H1 (cell line): ENCODE data around the gene SAFB. TPM values are rescaled to one million over a fixed set of nuclear protein-coding genes. Genes with fewer than 3 reads are reported as not detected.

ENCODE experiments used
- CTCF ChIA-PET: fragments of 300-600 bp; sonication (Branson Sonifier 250); formaldehyde crosslinking; loops from one replicate; lab custom pipeline; 2021; ENCODE audit not compliant: partially characterized antibody; lab: Charles Lee
- POLR2A ChIA-PET: fragments of 300-600 bp; sonication (Branson Sonifier 250); formaldehyde crosslinking; loops from one replicate; lab custom pipeline; 2021; ENCODE audit warnings: inconsistent platforms; ENCODE audit not compliant: partially characterized antibody; lab: Charles Lee
- DNase-seq, 2 experiments: peaks; one replicate each; pipeline versions ENCODE4 v3.0.0 to v3.0.0-alpha.2; 2010 to 2022; ENCODE audit warnings: low spot score in 2 of 2, low read depth in 1 of 2, mixed read lengths in 1 of 2
- FAIRE-seq: peaks from 2 replicates; lab custom pipeline; 2011; peaks lifted over from hg19 to GRCh38; lab: Jason Lieb, UNC
- H2AFZ ChIP-seq: 2 replicates; pipeline ENCODE4 v1.8.1; 2012; ENCODE audit warnings: low read length, inconsistent platforms
- H2AK5ac ChIP-seq: 2 replicates; pipeline ENCODE4 v1.6.1; 2013; ENCODE audit warnings: low read depth, low read length
- H2BK120ac ChIP-seq: replicated peaks from 2 replicates; pipeline ENCODE3; 2013; ENCODE audit warnings: low read depth, low read length, inconsistent platforms
- H2BK12ac ChIP-seq: 2 replicates; pipeline ENCODE4 v1.6.1; 2013; ENCODE audit warnings: low read depth, low read length
- H2BK15ac ChIP-seq: 2 replicates; pipeline ENCODE4 v1.6.1; 2013; ENCODE audit warnings: low read length
- H2BK20ac ChIP-seq: 2 replicates; pipeline ENCODE4 v1.6.1; 2013; ENCODE audit warnings: low read length
- H2BK5ac ChIP-seq: 2 replicates; pipeline ENCODE4 v1.6.1; 2013; ENCODE audit warnings: low read depth, low read length
- H3K14ac ChIP-seq: 2 replicates; pipeline ENCODE4 v1.6.1; 2013; ENCODE audit warnings: inconsistent platforms; ENCODE audit not compliant: insufficient read length
- H3K18ac ChIP-seq: 2 replicates; pipeline ENCODE4 v1.6.1; 2013; ENCODE audit warnings: low read length; ENCODE audit errors: extremely low read depth
- H3K23ac ChIP-seq: 2 replicates; pipeline ENCODE4 v1.6.1; 2013; ENCODE audit warnings: inconsistent platforms; ENCODE audit not compliant: insufficient read length
- H3K23me2 ChIP-seq: 2 replicates; pipeline ENCODE4 v1.6.1; 2013; ENCODE audit warnings: low read depth, low read length
- H3K27ac ChIP-seq: 2 replicates; pipeline ENCODE4 v1.6.1; 2011; ENCODE audit warnings: low read depth, low read length, inconsistent platforms
- H3K27me3 ChIP-seq, 4 experiments: replicated peaks in 1 of 4; 1 replicate in 1 of 4; 2 replicates in 3 of 4; pipeline versions ENCODE4 v1.6.1 to v1.8.1; 2011 to 2013; ENCODE audit warnings: low read length in 3 of 4, mild to moderate bottlenecking in 3 of 4, inconsistent platforms in 2 of 4, mixed read lengths in 2 of 4, moderate library complexity in 1 of 4; ENCODE audit not compliant: control insufficient read depth in 3 of 4, insufficient read depth in 3 of 4; ENCODE audit errors: extremely low read depth in 1 of 4
- H3K36me3 ChIP-seq, 4 experiments: 2 replicates each; pipeline versions ENCODE4 v1.6.1 to v1.8.1; 2011 to 2013; ENCODE audit warnings: mild to moderate bottlenecking in 4 of 4, low read length in 3 of 4, moderate library complexity in 2 of 4, control low read depth in 1 of 4, inconsistent platforms in 1 of 4; ENCODE audit not compliant: insufficient read depth in 4 of 4, control insufficient read depth in 2 of 4
- H3K4ac ChIP-seq: replicated peaks from 2 replicates; pipeline ENCODE3; 2013; ENCODE audit warnings: low read length, low read depth, mixed read lengths, inconsistent platforms; ENCODE audit not compliant: insufficient read length
- H3K4me1 ChIP-seq, 4 experiments: replicated peaks in 1 of 4; 1 replicate in 1 of 4; 2 replicates in 3 of 4; pipeline versions ENCODE4 v1.6.1 to v1.8.1; 2011 to 2013; ENCODE audit warnings: low read length in 3 of 4, inconsistent platforms in 2 of 4, mixed read lengths in 1 of 4; ENCODE audit not compliant: insufficient read depth in 4 of 4, control insufficient read depth in 3 of 4
- H3K4me2 ChIP-seq, 2 experiments: 2 replicates each; pipeline versions ENCODE4 v1.6.1 to v1.8.1; 2011 to 2013; ENCODE audit warnings: low read depth in 2 of 2, low read length in 2 of 2, control low read depth in 1 of 2, inconsistent platforms in 1 of 2, mild to moderate bottlenecking in 1 of 2; ENCODE audit not compliant: insufficient read depth in 1 of 2
- H3K4me3 ChIP-seq, 4 experiments: fragments of 200-600, 300-600 bp in 1 of 4; sonication (generic), shearing (Covaris generic), sonication (Bioruptor Twin) in 1 of 4; 2 replicates each; pipeline versions ENCODE4 v1.5.1 to v1.8.1; 2011 to 2016; ENCODE audit warnings: low read length in 4 of 4, low read depth in 3 of 4, control low read depth in 2 of 4, inconsistent platforms in 2 of 4, mild to moderate bottlenecking in 2 of 4, mixed read lengths in 1 of 4, moderate library complexity in 1 of 4; ENCODE audit not compliant: insufficient read depth in 2 of 4; ENCODE audit errors: extremely low read depth in 1 of 4
- H3K56ac ChIP-seq: replicated peaks from 2 replicates; pipeline ENCODE3; 2013; ENCODE audit warnings: low read depth, mild to moderate bottlenecking, mixed read lengths, low read length, inconsistent platforms; ENCODE audit not compliant: insufficient read length
- H3K79me1 ChIP-seq: 2 replicates; pipeline ENCODE4 v1.6.1; 2013; ENCODE audit warnings: low read depth, low read length, control low read depth
- H3K79me2 ChIP-seq, 2 experiments: 2 replicates each; pipeline versions ENCODE4 v1.6.1 to v1.8.1; 2012 to 2013; ENCODE audit warnings: low read length in 2 of 2, mild to moderate bottlenecking in 2 of 2, inconsistent platforms in 1 of 2; ENCODE audit not compliant: insufficient read depth in 2 of 2, control insufficient read depth in 1 of 2
- H3K9ac ChIP-seq, 4 experiments: replicated peaks in 1 of 4; 1 replicate in 1 of 4; 2 replicates in 3 of 4; pipeline versions ENCODE4 v1.6.1 to v1.8.1; 2011 to 2013; ENCODE audit warnings: low read depth in 3 of 4, low read length in 3 of 4, control low read depth in 2 of 4, mild to moderate bottlenecking in 2 of 4, moderate library complexity in 2 of 4, inconsistent platforms in 1 of 4; ENCODE audit errors: extremely low read depth in 1 of 4
- H3K9me3 ChIP-seq, 2 experiments: 2 replicates each; pipeline versions ENCODE4 v1.6.1 to v1.8.1; 2012 to 2013; ENCODE audit warnings: mild to moderate bottlenecking in 2 of 2, moderate library complexity in 2 of 2, control low read depth in 1 of 2, inconsistent platforms in 1 of 2, low read depth in 1 of 2, low read length in 1 of 2, mixed read lengths in 1 of 2; ENCODE audit not compliant: insufficient read depth in 2 of 2
- H4K20me1 ChIP-seq, 2 experiments: replicated peaks in 1 of 2; 2 replicates each; pipeline versions ENCODE3 to v1.8.1; 2011 to 2013; ENCODE audit warnings: inconsistent platforms in 2 of 2, low read length in 2 of 2, mild to moderate bottlenecking in 1 of 2; ENCODE audit not compliant: insufficient read depth in 2 of 2, control insufficient read depth in 1 of 2
- H4K5ac ChIP-seq: 2 replicates; pipeline ENCODE4 v1.6.1; 2013; ENCODE audit warnings: low read length, low read depth, mixed read lengths, inconsistent platforms; ENCODE audit not compliant: insufficient read length
- H4K8ac ChIP-seq: 2 replicates; pipeline ENCODE4 v1.8.0; 2013; ENCODE audit warnings: mild to moderate bottlenecking, moderate library complexity, low read length, inconsistent platforms; ENCODE audit not compliant: insufficient read depth; ENCODE audit errors: extremely low read depth
- H4K91ac ChIP-seq: replicated peaks from 2 replicates; pipeline ENCODE3; 2013; ENCODE audit warnings: low read length, mixed read lengths, inconsistent platforms; ENCODE audit not compliant: insufficient read length
- ATF3 ChIP-seq: IDR thresholded peaks from 2 replicates; pipeline ENCODE4 v1.6.1; 2011; ENCODE audit warnings: low read depth, mild to moderate bottlenecking, low read length; ENCODE audit not compliant: insufficient read depth
- CBX8 ChIP-seq: fragments of 300-800, 300-1000 bp; sonication (generic); IDR thresholded peaks from 2 replicates; pipeline ENCODE4 v1.7.1; 2016; ENCODE audit warnings: low read depth, low read length, borderline replicate concordance
- CHD1 ChIP-seq: IDR thresholded peaks from 2 replicates; pipeline ENCODE4 v1.6.1; 2012; ENCODE audit warnings: low read depth, low read length, improper control_type of control experiment
- CHD2 ChIP-seq: IDR thresholded peaks from 2 replicates; pipeline ENCODE4 v1.6.1; 2012; ENCODE audit warnings: low read length, improper control_type of control experiment
- CTBP2 ChIP-seq: IDR thresholded peaks from 2 replicates; pipeline ENCODE4 v1.7.0; 2011; ENCODE audit warnings: borderline replicate concordance, mild to moderate bottlenecking, moderate library complexity, mixed read lengths, low read length; ENCODE audit not compliant: insufficient read depth, insufficient read length
- GTF2F1 ChIP-seq: IDR thresholded peaks from 2 replicates; pipeline ENCODE4 v1.6.1; 2012; ENCODE audit warnings: low read depth, low read length, improper control_type of control experiment, borderline replicate concordance
- RBBP5 ChIP-seq: IDR thresholded peaks from 2 replicates; pipeline ENCODE4 v1.7.1; 2012; ENCODE audit warnings: low read depth, mild to moderate bottlenecking, inconsistent platforms, low read length, moderate library complexity, borderline replicate concordance
- SRF ChIP-seq: IDR thresholded peaks from 2 replicates; pipeline ENCODE4 v1.6.1; 2011; ENCODE audit warnings: mild to moderate bottlenecking, low read depth, low read length, moderate library complexity
- TAF1 ChIP-seq: IDR thresholded peaks from 2 replicates; pipeline ENCODE4 v1.6.1; 2011; ENCODE audit warnings: mild to moderate bottlenecking, low read depth, low read length
- TBP ChIP-seq: IDR thresholded peaks from 2 replicates; pipeline ENCODE4 v1.6.1; 2011; ENCODE audit warnings: low read depth, low read length, improper control_type of control experiment
- USF2 ChIP-seq: IDR thresholded peaks from 2 replicates; pipeline ENCODE4 v1.6.1; 2011; ENCODE audit warnings: low read length, improper control_type of control experiment
- WGBS, 2 experiments: shearing (Covaris generic) in 1 of 2; methylation state at CpG; one replicate each; pipeline versions ENCODE4 v1.1.6 to v1.1.7; 2013 to 2015; ENCODE audit warnings: low lambda C conversion rate in 2 of 2, mixed read lengths in 2 of 2, inconsistent platforms in 1 of 2, low coverage in 1 of 2, missing lambda C conversion rate in 1 of 2; ENCODE audit not compliant: insufficient replicate concordance in 2 of 2, insufficient coverage in 1 of 2, insufficient read length in 1 of 2; ENCODE audit errors: extremely low coverage in 1 of 2, missing lambda C conversion rate in 1 of 2; 5-methylcytosine and 5-hydroxymethylcytosine counted together
- polyA plus RNA-seq, 7 experiments: library from polyadenylated mRNA; depleted of rRNA in 3 of 7; stranded (reverse) in 5 of 7; unstranded in 2 of 7; fragments of >200 nt in 5 of 7; fragments of 200-250 nt in 2 of 7; gene quantifications; 1 replicate in 5 of 7; 2 replicates in 1 of 7; 4 replicates in 1 of 7; pipeline versions ENCODE4 v1.2.1 to v1.2.3, GENCODE V29; 2011 to 2013; ENCODE audit warnings: missing spikeins in 2 of 7, mixed read lengths in 2 of 7
- total RNA-seq: library from RNA; stranded (reverse); fragmentation: NEBNext Ultra II Directional; extraction: Animal tissue kit (Norgen Biotek cat#: 25700); gene quantifications from 2 replicates; pipeline ENCODE4 v1.2.1, GENCODE V29; 2021

The SAFB gene
- total and polyA plus RNA-seq, 2 of the 8 experiments (the other 6 are each of a cell fraction or from before 2014, with no cell fraction given), result 27.0 to 110 TPM

GRCh38 chr19:5618591-5618990, 4.3 kb upstream of the SAFB start:
- Histone ChIP-seq H3K56ac (no peak overlapping the region), H4K5ac (no peak overlapping the region), H3K79me1 (peaks cover 12% of the 10 kb centered on the region), H3K4me3 (no peak overlapping the region), H3K79me2 (peaks cover 23 to 58% of the 10 kb centered on the region in 2 experiments), H2BK20ac (no peak overlapping the region), H3K36me3 (peaks cover 17 to 55% (median 46%) of the 10 kb centered on the region in 4 experiments), H2AK5ac (no peak overlapping the region), H3K23me2 (peaks cover 7% of the 10 kb centered on the region; the same call in 1 of the 2 replicates), H3K4me2 (no peak overlapping the region), H3K9me3 (no peaks in the 10 kb centered on the region), H3K23ac (no peak overlapping the region), H4K91ac (no peak overlapping the region), H3K27me3 (no peaks in the 10 kb centered on the region), H4K20me1 (peaks cover 0 to 9% of the 10 kb centered on the region in 2 experiments), H2BK120ac (no peak overlapping the region), H3K14ac (no peak overlapping the region), H3K4me1 (peaks cover 0 to 7% (median 4%) of the 10 kb centered on the region in 4 experiments; a peak in 4 of 7 replicates), H3K18ac (no peak overlapping the region), H2BK5ac (no peak overlapping the region), H2BK15ac (no peak overlapping the region), H3K9ac (no peak overlapping the region), H3K27ac (no peak overlapping the region), H3K4ac (no peak overlapping the region), H4K8ac (no peak overlapping the region), H2AFZ (no peak overlapping the region), H2BK12ac (no peak overlapping the region)
- WGBS, 2 experiments, result 95% methylated on average over 9 of the region's 9 CpGs; no CpG with 5 or more reads in 1 of the 2 experiments
- POLR2A ChIA-PET, result interaction anchor here (1.1 to 2.1 kb wide), 4 partner anchors 11 to 73 kb away, joined by 3 to 8 read pairs (median 4); no protein-coding TSS in a partner anchor
- CTCF ChIA-PET, result interaction anchor here (0.5 to 1.5 kb wide), 4 partner anchors 15 to 565 kb away, joined by 3 read pairs; no protein-coding TSS in a partner anchor
- no peak for DNase-seq
- FAIRE-seq, result no peak
- TF ChIP-seq GTF2F1 (no peak), ATF3 (no peak), CHD2 (no peak), TAF1 (no peak), SRF (no peak), CTBP2 (no peak), CBX8 (no peak), USF2 (no peak), RBBP5 (no peak), TBP (no peak), CHD1 (no peak)
